AG10803 (cell line): Measurements from ENCODE around the gene TBC1D22A.

Experiments used
- DNase-seq: peaks from one replicate; pipeline ENCODE4 v3.0.0; 2010; ENCODE audit warnings: low read depth
- H3K4me3 ChIP-seq: 2 replicates; pipeline ENCODE4 v1.5.1; 2011; ENCODE audit warnings: mild to moderate bottlenecking, low read length, control low read depth
- CTCF ChIP-seq: conservative IDR thresholded peaks from 2 replicates; pipeline ENCODE4 v1.5.1; 2011; ENCODE audit warnings: mild to moderate bottlenecking, low read length, control low read depth, inconsistent platforms

The TBC1D22A gene

GRCh38 chr22:47059076-47059475 is 296.6 kb downstream of the TBC1D22A start:
- DNase-seq, result no peak
- no peak for TF ChIP-seq CTCF
- no peak overlapping the region for H3K4me3 ChIP-seq

GRCh38 chr22:47059701-47060161 is 297.3 kb downstream of the TBC1D22A start:
- H3K4me3 ChIP-seq, result no peak overlapping the region
- no peak for TF ChIP-seq CTCF
- peak; percentile 8 for DNase-seq

- no peak for DNase-seq
- no peak overlapping the region for H3K4me3 ChIP-seq
- no peak for TF ChIP-seq CTCF
Observed at GRCh38 chr22:47060718-47061117, 298.3 kb downstream of the TBC1D22A start.

- no peak overlapping the region for H3K4me3 ChIP-seq
- TF ChIP-seq CTCF, result no peak
- no peak for DNase-seq
Observed at GRCh38 chr22:47061226-47061625, 298.8 kb downstream of the TBC1D22A start.

GRCh38 chr22:47062126-47062525 is 299.7 kb downstream of the TBC1D22A start:
- H3K4me3 ChIP-seq, result no peak overlapping the region
- no peak for TF ChIP-seq CTCF
- no peak for DNase-seq

- TF ChIP-seq CTCF, result no peak
- no peak for DNase-seq
- H3K4me3 ChIP-seq, result no peak overlapping the region
Observed at GRCh38 chr22:47063071-47063509, 300.6 kb downstream of the TBC1D22A start.

- no peak for TF ChIP-seq CTCF
Observed at GRCh38 chr22:47063606-47064005, 301.2 kb downstream of the TBC1D22A start.

More at GRCh38 chr22:47063606-47064005, 301.2 kb downstream of the TBC1D22A start:
- no peak for DNase-seq
- H3K4me3 ChIP-seq, result no peak overlapping the region
